H9 (cell line): Measurements from ENCODE around the gene HIC2. TPM values are rescaled to one million over a fixed set of nuclear protein-coding genes. Genes with fewer than 3 reads are reported as not detected.
"Not testable (repeated sequence)": the region's sequence is repeated elsewhere in the genome, so short reads cannot be mapped to it uniquely, and the experiment has no call there.

Source experiments
- DNase-seq: peaks from one replicate; pipeline ENCODE4 v3.0.0-alpha.2; 2017
- H2AFZ ChIP-seq: one replicate; pipeline ENCODE4 v1.6.1; 2013; ENCODE audit warnings: mild to moderate bottlenecking, low read length, control low read depth, moderate library complexity
- H2AK5ac ChIP-seq: 2 replicates; pipeline ENCODE4 v1.6.1; 2013; ENCODE audit warnings: low read length, control low read depth, mixed read lengths; ENCODE audit not compliant: insufficient read length
- H2BK120ac ChIP-seq: one replicate; pipeline ENCODE4 v1.6.1; 2013; ENCODE audit warnings: low read depth, mild to moderate bottlenecking, low read length, control low read depth, inconsistent platforms; ENCODE audit not compliant: poor library complexity, severe bottlenecking
- H2BK12ac ChIP-seq: 2 replicates; pipeline ENCODE4 v1.6.1; 2013; ENCODE audit warnings: low read length, control low read depth, mixed read lengths, low read depth; ENCODE audit not compliant: insufficient read length
- H2BK15ac ChIP-seq: 2 replicates; pipeline ENCODE4 v1.6.1; 2013; ENCODE audit warnings: low read depth, low read length, control low read depth
- H2BK20ac ChIP-seq: one replicate; pipeline ENCODE4 v1.6.1; 2013; ENCODE audit warnings: low read depth, mild to moderate bottlenecking, low read length, control low read depth, inconsistent platforms; ENCODE audit not compliant: poor library complexity, severe bottlenecking
- H2BK5ac ChIP-seq: 2 replicates; pipeline ENCODE4 v1.6.1; 2013; ENCODE audit warnings: low read length, control low read depth, mixed read lengths; ENCODE audit not compliant: insufficient read length
- H3K14ac ChIP-seq: 2 replicates; pipeline ENCODE4 v1.6.1; 2013; ENCODE audit warnings: low read length, control low read depth; ENCODE audit not compliant: insufficient read depth
- H3K18ac ChIP-seq: 2 replicates; pipeline ENCODE4 v1.6.1; 2013; ENCODE audit warnings: low read depth, mild to moderate bottlenecking, mixed read lengths, low read length, control low read depth; ENCODE audit not compliant: insufficient read length
- H3K23ac ChIP-seq: 2 replicates; pipeline ENCODE4 v1.6.1; 2013; ENCODE audit warnings: low read length, control low read depth, mixed read lengths, low read depth; ENCODE audit not compliant: insufficient read length
- H3K23me2 ChIP-seq: 2 replicates; pipeline ENCODE4 v1.6.1; 2013; ENCODE audit warnings: low read depth, mild to moderate bottlenecking, mixed read lengths, low read length, control low read depth; ENCODE audit not compliant: insufficient read length, poor library complexity, severe bottlenecking
- H3K27ac ChIP-seq: 2 replicates; pipeline ENCODE4 v1.5.1; 2013; ENCODE audit warnings: low read length, control low read depth, mixed read lengths, low read depth; ENCODE audit not compliant: insufficient read length
- H3K27me3 ChIP-seq: 2 replicates; pipeline ENCODE4 v1.6.1; 2013; ENCODE audit warnings: low read length, control low read depth, inconsistent platforms; ENCODE audit not compliant: insufficient read depth
- H3K4ac ChIP-seq: 2 replicates; pipeline ENCODE4 v1.6.1; 2013; ENCODE audit warnings: low read depth, mild to moderate bottlenecking, control low read depth, inconsistent platforms, low read length, moderate library complexity
- H3K4me1 ChIP-seq: 2 replicates; pipeline ENCODE4 v1.6.1; 2013; ENCODE audit warnings: low read length, control low read depth, inconsistent platforms; ENCODE audit not compliant: insufficient read depth
- H3K4me2 ChIP-seq: 2 replicates; pipeline ENCODE4 v1.6.1; 2013; ENCODE audit warnings: low read length, control low read depth, mixed read lengths; ENCODE audit not compliant: insufficient read length, insufficient read depth
- H3K56ac ChIP-seq: 2 replicates; pipeline ENCODE4 v1.6.1; 2013; ENCODE audit warnings: low read depth, mild to moderate bottlenecking, mixed read lengths, low read length, control low read depth; ENCODE audit not compliant: insufficient read length
- H3K79me1 ChIP-seq: 2 replicates; pipeline ENCODE4 v1.6.1; 2013; ENCODE audit warnings: low read depth, mild to moderate bottlenecking, moderate library complexity, low read length, control low read depth, inconsistent platforms; ENCODE audit not compliant: insufficient read depth, poor library complexity, severe bottlenecking
- H3K79me2 ChIP-seq: 2 replicates; pipeline ENCODE4 v1.6.1; 2013; ENCODE audit warnings: low read length, control low read depth, inconsistent platforms; ENCODE audit not compliant: insufficient read depth
- H3K9ac ChIP-seq: 2 replicates; pipeline ENCODE4 v1.6.1; 2013; ENCODE audit warnings: low read length, control low read depth, mixed read lengths; ENCODE audit not compliant: insufficient read length; ENCODE audit errors: extremely low read depth
- H3K9me3 ChIP-seq: one replicate; pipeline ENCODE4 v1.6.1; 2013; ENCODE audit warnings: low read depth, low read length, inconsistent platforms; ENCODE audit not compliant: control insufficient read depth
- H3T11ph ChIP-seq: one replicate; pipeline ENCODE4 v1.6.1; 2013; ENCODE audit warnings: mild to moderate bottlenecking, low read length, control low read depth, inconsistent platforms
- H4K20me1 ChIP-seq: one replicate; pipeline ENCODE4 v1.6.1; 2013; ENCODE audit not compliant: control insufficient read depth, insufficient read length, insufficient read depth
- H4K5ac ChIP-seq: 2 replicates; pipeline ENCODE4 v1.6.1; 2013; ENCODE audit warnings: low read depth, mild to moderate bottlenecking, mixed read lengths, low read length, control low read depth; ENCODE audit not compliant: insufficient read length
- H4K8ac ChIP-seq: replicated peaks from 2 replicates; pipeline ENCODE4 v1.6.1; 2013; ENCODE audit warnings: low read length, control low read depth, mixed read lengths, low read depth; ENCODE audit not compliant: insufficient read length
- H4K91ac ChIP-seq: 2 replicates; pipeline ENCODE4 v1.6.1; 2013; ENCODE audit warnings: low read depth, mild to moderate bottlenecking, moderate library complexity, mixed read lengths, low read length, control low read depth; ENCODE audit not compliant: insufficient read length
- H3K27ac Mint-ChIP-seq, 3 experiments: 2 replicates in 2 of 3; 3 replicates in 1 of 3; pipeline ENCODE4 v1.8.0; 2020 to 2021; ENCODE audit warnings: mixed read lengths in 3 of 3, mild to moderate bottlenecking in 1 of 3, moderate library complexity in 1 of 3
- H3K27me3 Mint-ChIP-seq: 2 replicates; pipeline ENCODE4 v1.8.0; 2021; ENCODE audit warnings: low read depth, mild to moderate bottlenecking, moderate library complexity, mixed read lengths
- H3K36me3 Mint-ChIP-seq, 3 experiments: 2 replicates in 2 of 3; 3 replicates in 1 of 3; pipeline ENCODE4 v1.8.0; 2020 to 2021; ENCODE audit warnings: low read depth in 3 of 3, mixed read lengths in 3 of 3; ENCODE audit not compliant: insufficient read depth in 1 of 3
- H3K4me1 Mint-ChIP-seq, 2 experiments: 2 replicates each; pipeline ENCODE4 v1.8.0; 2020; ENCODE audit warnings: mixed read lengths in 2 of 2
- H3K4me3 Mint-ChIP-seq, 2 experiments: 2 replicates in 1 of 2; 3 replicates in 1 of 2; pipeline ENCODE4 v1.8.0; 2020 to 2021; ENCODE audit warnings: mild to moderate bottlenecking in 2 of 2, mixed read lengths in 2 of 2, moderate library complexity in 1 of 2
- H3K9me3 Mint-ChIP-seq, 2 experiments: 2 replicates in 1 of 2; 3 replicates in 1 of 2; pipeline ENCODE4 v1.8.0; 2020; ENCODE audit warnings: mild to moderate bottlenecking in 2 of 2, mixed read lengths in 2 of 2, moderate library complexity in 1 of 2
- WGBS: extraction: QIAGEN DNeasy Blood & Tissue Kit; methylation state at CpG from one replicate; pipeline ENCODE4 v1.1.7; 2013; ENCODE audit warnings: missing lambda C conversion rate, low lambda C conversion rate, mixed read lengths; ENCODE audit not compliant: insufficient read length; ENCODE audit errors: extremely low coverage; 5-methylcytosine and 5-hydroxymethylcytosine counted together
- total RNA-seq: library from RNA; stranded (reverse); gene quantifications from 2 replicates; pipeline ENCODE4 v1.2.1, GENCODE V29; 2021

HIC2 gene
- total RNA-seq, 1 experiment from 2014 or later: 24.9 TPM

DNA sequence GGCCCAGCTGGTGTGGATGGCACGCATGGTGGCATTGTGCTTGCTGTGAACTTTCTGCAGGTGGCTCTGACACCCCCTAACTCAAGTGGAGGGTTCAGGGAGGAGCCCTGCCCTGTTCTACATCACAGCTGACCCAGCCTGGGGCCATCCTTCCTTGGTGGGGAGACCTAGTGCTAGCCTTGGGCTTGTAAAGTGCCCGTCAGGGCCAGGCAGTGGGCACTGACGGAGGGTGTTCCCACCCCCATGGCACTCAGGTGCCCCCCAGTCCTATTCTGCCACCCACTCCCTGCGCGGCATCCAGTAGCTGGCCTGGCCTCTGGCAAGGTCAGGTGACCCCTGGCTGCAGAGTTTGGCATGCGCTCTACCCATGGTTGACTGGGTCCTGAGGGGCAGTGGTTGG, 24.0 kb downstream of the HIC2 start:
- H3K9ac ChIP-seq, H2BK120ac ChIP-seq, H3K27ac Mint-ChIP-seq, H3K56ac ChIP-seq, H3K4ac ChIP-seq, H2AK5ac ChIP-seq, H2BK15ac ChIP-seq, H3K23ac ChIP-seq, H3K27me3 Mint-ChIP-seq, H3K4me2 ChIP-seq, H3K23me2 ChIP-seq, H3K27me3 ChIP-seq, H2BK12ac ChIP-seq, H3K27ac ChIP-seq, H3K4me3 Mint-ChIP-seq, H3T11ph ChIP-seq, H4K20me1 ChIP-seq, H3K9me3 ChIP-seq, H4K91ac ChIP-seq, H3K9me3 Mint-ChIP-seq, H2AFZ ChIP-seq, H3K79me2 ChIP-seq, H4K5ac ChIP-seq, H3K18ac ChIP-seq, DNase-seq, H3K79me1 ChIP-seq, H3K4me1 ChIP-seq, H2BK5ac ChIP-seq, H4K8ac ChIP-seq, H2BK20ac ChIP-seq, H3K14ac ChIP-seq: not testable (repeated sequence)
- peaks cover 7 to 13% of the 10 kb centered on the region in 2 experiments for H3K4me1 Mint-ChIP-seq
- WGBS: no CpG with 5 or more reads among the region's 6 CpGs
- peaks cover 5 to 11% (median 10%) of the 10 kb centered on the region in 3 experiments; a peak in 6 of 7 replicates for H3K36me3 Mint-ChIP-seq

- not testable (repeated sequence) for H3K23me2 ChIP-seq, H3K27ac Mint-ChIP-seq, H2AFZ ChIP-seq, H3K27ac ChIP-seq, H3K9ac ChIP-seq, H4K20me1 ChIP-seq, H3K9me3 ChIP-seq, H2BK15ac ChIP-seq, H3K27me3 Mint-ChIP-seq, H2BK5ac ChIP-seq, H4K91ac ChIP-seq, H3K79me1 ChIP-seq, H2AK5ac ChIP-seq, H3K14ac ChIP-seq, DNase-seq, H3K23ac ChIP-seq, H3T11ph ChIP-seq, H3K18ac ChIP-seq, H4K5ac ChIP-seq, H3K79me2 ChIP-seq, H4K8ac ChIP-seq, H2BK12ac ChIP-seq, H2BK20ac ChIP-seq, H3K27me3 ChIP-seq, H3K56ac ChIP-seq, H3K4ac ChIP-seq, H3K4me1 ChIP-seq, H3K4me2 ChIP-seq, H2BK120ac ChIP-seq, H3K9me3 Mint-ChIP-seq, H3K4me3 Mint-ChIP-seq
- peaks cover 7 to 13% of the 10 kb centered on the region in 2 experiments for H3K4me1 Mint-ChIP-seq
- H3K36me3 Mint-ChIP-seq: peaks cover 5 to 18% (median 16%) of the 10 kb centered on the region in 3 experiments; a peak in 6 of 7 replicates
- WGBS: no CpG with 5 or more reads among the region's 9 CpGs
These were observed 25.0 kb downstream of the HIC2 start for GRCh38 chr22:21442123-21442522.
